BJ (cell line): ENCODE results near the gene H2AZ1. TPM values are rescaled to one million over a fixed set of nuclear protein-coding genes. Genes with fewer than 3 reads are reported as not detected.

Source experiments
- CTCF ChIA-PET: fragments of 350-600 bp; formaldehyde crosslinking; extraction: SDS; loops from one replicate; lab custom pipeline; 2021; ENCODE audit warnings: antibody characterized with exemption, inconsistent platforms; lab: Yijun Ruan, JAX
- POLR2A ChIA-PET: fragments of 300-600 bp; sonication (Branson Sonifier 250); formaldehyde crosslinking; extraction: SDS; loops from one replicate; lab custom pipeline; 2021; ENCODE audit warnings: antibody characterized with exemption; lab: Charles Lee
- DNase-seq: peaks from one replicate; pipeline ENCODE4 v3.0.0-alpha.2; 2011; ENCODE audit warnings: low read depth
- H3K27me3 ChIP-seq: 2 replicates; pipeline ENCODE4 v1.6.0; 2011; ENCODE audit warnings: low read length; ENCODE audit not compliant: control insufficient read depth, insufficient read depth
- H3K36me3 ChIP-seq: 2 replicates; pipeline ENCODE4 v1.5.1; 2011; ENCODE audit warnings: low read length; ENCODE audit not compliant: control insufficient read depth, insufficient read depth
- H3K4me3 ChIP-seq: 2 replicates; pipeline ENCODE4 v1.5.1; 2011; ENCODE audit warnings: low read depth, mild to moderate bottlenecking, control low read depth, low read length
- CTCF ChIP-seq: IDR thresholded peaks from 2 replicates; pipeline ENCODE4 v1.5.1; 2011; ENCODE audit warnings: low read depth, mild to moderate bottlenecking, control low read depth, inconsistent platforms, low read length, moderate library complexity; ENCODE audit not compliant: insufficient read depth
- polyA plus RNA-seq: library from polyadenylated mRNA; depleted of rRNA; stranded (reverse); fragments of >200 nt; gene quantifications from 2 replicates; pipeline ENCODE4 v1.2.3, GENCODE V29; 2011

Gene H2AZ1
- polyA plus RNA-seq, 1 experiment, result 335 TPM

GRCh38 chr4:99950913-99951254, 809 bp upstream of the H2AZ1 start:
- ChIA-PET CTCF (interaction anchor here (0.9 kb wide), 1 partner anchor 139 kb away, joined by 3 read pairs; no protein-coding TSS in a partner anchor), POLR2A (interaction anchor here (0.6 kb wide), 1 partner anchor 13 kb away, joined by 18 read pairs; no protein-coding TSS in a partner anchor)
- no peak for DNase-seq
- Histone ChIP-seq H3K4me3 (peak overlapping the region; percentile 73), H3K27me3 (no peaks in the 10 kb centered on the region), H3K36me3 (peaks cover 2% of the 10 kb centered on the region)
- no peak for TF ChIP-seq CTCF

- POLR2A ChIA-PET, result interaction anchor here (0.6 kb wide), 1 partner anchor 12 kb away, joined by 3 read pairs; no protein-coding TSS in a partner anchor
- DNase-seq, result peak; percentile 63
- Histone ChIP-seq H3K36me3 (peaks cover 2% of the 10 kb centered on the region), H3K4me3 (peak overlapping the region; percentile 67), H3K27me3 (no peaks in the 10 kb centered on the region)
- TF ChIP-seq CTCF, result peak; percentile 93
- CTCF ChIA-PET, result interaction anchor here (0.6 to 1.9 kb wide), 9 partner anchors 12 to 386 kb away, joined by 3 to 9 read pairs (median 4); partner anchors contain the start of gene TRMT10A
These were observed 759 bp downstream of the H2AZ1 start for GRCh38 chr4:99949034-99949998.

GRCh38 chr4:99947608-99948007, 2.5 kb downstream of the H2AZ1 start:
- no peak for DNase-seq
- no peak overlapping the region for H3K4me3 ChIP-seq
- H3K27me3 ChIP-seq, result no peaks in the 10 kb centered on the region
- no peak for TF ChIP-seq CTCF
- POLR2A ChIA-PET, result interaction anchor here (0.6 kb wide), 1 partner anchor 50 kb away, joined by 3 read pairs; no protein-coding TSS in a partner anchor
- CTCF ChIA-PET, result interaction anchor here (1.0 to 1.9 kb wide), 4 partner anchors 41 to 386 kb away, joined by 3 to 9 read pairs (median 4); no protein-coding TSS in a partner anchor
- H3K36me3 ChIP-seq, result peaks cover 2% of the 10 kb centered on the region

- no peak for TF ChIP-seq CTCF
- no peak for DNase-seq
- H3K36me3 ChIP-seq, result peaks cover 2% of the 10 kb centered on the region
- POLR2A ChIA-PET, result no interaction called here
- CTCF ChIA-PET, result interaction anchor here (0.7 to 1.4 kb wide), 3 partner anchors 22 to 143 kb away, joined by 3 to 5 read pairs (median 3); no protein-coding TSS in a partner anchor
- no peaks in the 10 kb centered on the region for H3K27me3 ChIP-seq
- peak overlapping the region; percentile 93 for H3K4me3 ChIP-seq
These were observed 2.9 kb downstream of the H2AZ1 start for GRCh38 chr4:99947190-99947578.
